ENCODE results near the gene PARD3B. TPM values are rescaled to one million over a fixed set of nuclear protein-coding genes. Genes with fewer than 3 reads are reported as not detected.

Gene PARD3B
- total and polyA plus RNA-seq, 8 donors, result 1.8 to 42.6 (median 15.1) TPM

- no peaks in the 10 kb centered on the region for H3K27me3 ChIP-seq
- H3K4me3 ChIP-seq, result no peak overlapping the region
- no peaks in the 10 kb centered on the region for H3K9me3 ChIP-seq
- intact Hi-C loops (cut with DNase I; ENCODE audit: low total_unique reads), result no loop called here
- H3K27ac ChIP-seq, result no peak overlapping the region
- peak in 1 of 2 donors; percentile 16 for DNase-seq
- no peaks in the 10 kb centered on the region for H3K36me3 ChIP-seq
- TF ChIP-seq CTCF (IDR thresholded peaks at IDR 0.05) (no peak), EP300 (IDR thresholded peaks at IDR 0.05) (no peak), POLR2A (IDR thresholded peaks at IDR 0.05) (no peak), POLR2AphosphoS5 (IDR thresholded peaks at IDR 0.05) (no peak)
- WGBS, 5 donors, result 37 to 69% (median 48%) methylated on average over 2 of the region's 2 CpGs
- H3K4me1 ChIP-seq, result no peaks in the 10 kb centered on the region
These were observed 437.0 kb downstream of the PARD3B start for GRCh38 chr2:204982303-204982702.

GRCh38 chr2:204984518-204984917, 439.2 kb downstream of the PARD3B start:
- TF ChIP-seq POLR2AphosphoS5 (IDR thresholded peaks at IDR 0.05) (no peak), EP300 (IDR thresholded peaks at IDR 0.05) (no peak), CTCF (IDR thresholded peaks at IDR 0.05) (no peak), POLR2A (IDR thresholded peaks at IDR 0.05) (no peak)
- Histone ChIP-seq H3K4me3 (no peak overlapping the region), H3K27me3 (no peaks in the 10 kb centered on the region), H3K27ac (no peak overlapping the region), H3K36me3 (no peaks in the 10 kb centered on the region), H3K4me1 (no peaks in the 10 kb centered on the region), H3K9me3 (no peaks in the 10 kb centered on the region)
- DNase-seq, result no peak
- intact Hi-C loops (cut with DNase I; ENCODE audit: low total_unique reads), result no loop called here
- 88 to 96% (median 90%) methylated on average over 3 of the region's 3 CpGs for WGBS, 5 donors

GRCh38 chr2:204986641-204987040, 441.4 kb downstream of the PARD3B start:
- intact Hi-C loops (cut with DNase I; ENCODE audit: low total_unique reads), result no loop called here
- DNase-seq, result no peak
- no peaks in the 10 kb centered on the region for H3K4me1 ChIP-seq
- no peak overlapping the region for H3K27ac ChIP-seq
- no peak overlapping the region for H3K4me3 ChIP-seq
- 78 to 84% (median 83%) methylated on average over 5 of the region's 5 CpGs for WGBS, 5 donors
- H3K9me3 ChIP-seq, result no peaks in the 10 kb centered on the region
- H3K36me3 ChIP-seq, result no peaks in the 10 kb centered on the region
- TF ChIP-seq POLR2A (IDR thresholded peaks at IDR 0.05), result no peak
- TF ChIP-seq EP300 (IDR thresholded peaks at IDR 0.05), result no peak
- no peaks in the 10 kb centered on the region for H3K27me3 ChIP-seq

GRCh38 chr2:204988836-204989235, 443.6 kb downstream of the PARD3B start:
- no peaks in the 10 kb centered on the region for H3K27me3 ChIP-seq
- WGBS, 5 donors, result 71 to 85% (median 76%) methylated on average over 3 of the region's 3 CpGs
- no peak for DNase-seq
- H3K4me3 ChIP-seq, result no peak overlapping the region
- TF ChIP-seq CTCF (IDR thresholded peaks at IDR 0.05) (no peak), POLR2AphosphoS5 (IDR thresholded peaks at IDR 0.05) (no peak), POLR2A (IDR thresholded peaks at IDR 0.05) (no peak), EP300 (IDR thresholded peaks at IDR 0.05) (no peak)
- no peaks in the 10 kb centered on the region for H3K9me3 ChIP-seq
- no peaks in the 10 kb centered on the region for H3K4me1 ChIP-seq
- H3K36me3 ChIP-seq, result no peaks in the 10 kb centered on the region
- H3K27ac ChIP-seq, result no peak overlapping the region
- intact Hi-C loops (cut with DNase I; ENCODE audit: low total_unique reads), result no loop called here

- 94 to 100% (median 98%) methylated on average over 1 of the region's 1 CpG for WGBS, 5 donors
- no peak for DNase-seq
- H3K36me3 ChIP-seq, result no peaks in the 10 kb centered on the region
- H3K4me1 ChIP-seq, result no peaks in the 10 kb centered on the region
- H3K4me3 ChIP-seq, result no peak overlapping the region
- no peak overlapping the region for H3K27ac ChIP-seq
- H3K9me3 ChIP-seq, result no peaks in the 10 kb centered on the region
- intact Hi-C loops (cut with DNase I; ENCODE audit: low total_unique reads), result no loop called here
- TF ChIP-seq CTCF (IDR thresholded peaks at IDR 0.05), result no peak
- TF ChIP-seq EP300 (IDR thresholded peaks at IDR 0.05), result no peak
- TF ChIP-seq POLR2A (IDR thresholded peaks at IDR 0.05), result no peak
- TF ChIP-seq POLR2AphosphoS5 (IDR thresholded peaks at IDR 0.05), result no peak
- no peaks in the 10 kb centered on the region for H3K27me3 ChIP-seq
These were observed 444.6 kb downstream of the PARD3B start for GRCh38 chr2:204989877-204990276.

Data from stomach (tissue), 9 donors.